Caco-2 (cell line): ENCODE results near the gene MESD. TPM values are rescaled to one million over a fixed set of nuclear protein-coding genes. Genes with fewer than 3 reads are reported as not detected.

Experiments
- BruUV-seq: library from RNA; stranded (reverse); fragments of 400-500 nt; replicated peaks from 2 replicates; lab custom pipeline; 2021; lab: Mats Ljungman, UMichigan
- CTCF ChIA-PET: fragments of 300-600 bp; sonication (Branson Sonifier 250); formaldehyde crosslinking; loops from one replicate; lab custom pipeline; 2022; ENCODE audit warnings: antibody characterized with exemption; lab: Charles Lee
- POLR2A ChIA-PET: fragments of 300-600 bp; sonication (Branson Sonifier 250); formaldehyde crosslinking; loops from one replicate; lab custom pipeline; 2022; ENCODE audit warnings: antibody characterized with exemption; lab: Charles Lee
- DNase-seq, 2 experiments: peaks; one replicate each; pipeline versions ENCODE4 v3.0.0 to v3.0.0-alpha.2; 2020 to 2022
- H3K27me3 ChIP-seq: replicated peaks from 2 replicates; pipeline ENCODE4 v1.6.0; 2011; ENCODE audit warnings: low read length; ENCODE audit not compliant: control insufficient read depth, insufficient read depth
- H3K36me3 ChIP-seq: 2 replicates; pipeline ENCODE4 v1.5.1; 2011; ENCODE audit warnings: low read length; ENCODE audit not compliant: control insufficient read depth, insufficient read depth
- H3K4me1 ChIP-seq: fragments of 250-450 bp; sonication (Bioruptor Pico); 2 replicates; pipeline ENCODE4 v1.5.1; 2020; ENCODE audit warnings: mild to moderate bottlenecking
- H3K4me3 ChIP-seq: 2 replicates; pipeline ENCODE4 v1.5.1; 2011; ENCODE audit warnings: low read depth, mild to moderate bottlenecking, control low read depth, low read length
- H3K9me3 ChIP-seq: fragments of 250-450 bp; sonication (Bioruptor Pico); 2 replicates; pipeline ENCODE4 v1.5.1; 2020; ENCODE audit warnings: mild to moderate bottlenecking, moderate library complexity
- H3K27ac Mint-ChIP-seq: one replicate; pipeline ENCODE4 v1.8.0; 2022; ENCODE audit warnings: mixed read lengths; ENCODE audit not compliant: unreplicated experiment
- H3K27me3 Mint-ChIP-seq: one replicate; pipeline ENCODE4 v1.8.0; 2022; ENCODE audit warnings: mixed read lengths; ENCODE audit not compliant: insufficient read depth, unreplicated experiment
- H3K36me3 Mint-ChIP-seq: one replicate; pipeline ENCODE4 v1.8.0; 2022; ENCODE audit warnings: mild to moderate bottlenecking, mixed read lengths; ENCODE audit not compliant: insufficient read depth, unreplicated experiment
- H3K4me1 Mint-ChIP-seq: one replicate; pipeline ENCODE4 v1.8.0; 2022; ENCODE audit warnings: low read depth, mixed read lengths; ENCODE audit not compliant: unreplicated experiment
- H3K4me3 Mint-ChIP-seq: one replicate; pipeline ENCODE4 v1.8.0; 2022; ENCODE audit warnings: mild to moderate bottlenecking, moderate library complexity, mixed read lengths; ENCODE audit not compliant: unreplicated experiment
- H3K9me3 Mint-ChIP-seq: one replicate; pipeline ENCODE4 v1.8.0; 2022; ENCODE audit warnings: mixed read lengths; ENCODE audit not compliant: unreplicated experiment
- CTCF ChIP-seq, 2 experiments: fragments of 200-600 bp in 1 of 2; IDR thresholded peaks; 1 replicate in 1 of 2; 2 replicates in 1 of 2; pipeline versions ENCODE4 v1.5.1 to v1.8.0; 2011 to 2022; ENCODE audit warnings: antibody characterized with exemption in 1 of 2, control low read depth in 1 of 2, inconsistent platforms in 1 of 2, low read depth in 1 of 2, low read length in 1 of 2, mild to moderate bottlenecking in 1 of 2, moderate library complexity in 1 of 2; ENCODE audit not compliant: insufficient read depth in 1 of 2, severe bottlenecking in 1 of 2, unreplicated experiment in 1 of 2
- intact Hi-C: fragments of 100-400 bp; cut with micrococcal nuclease; formaldehyde crosslinking; loops from one replicate; pipeline ENCODE4 v1.10.0; 2022; ENCODE audit not compliant: unreplicated experiment
- total RNA-seq: library from RNA; stranded (reverse); gene quantifications from 2 replicates; pipeline ENCODE4 v1.2.3, GENCODE V29; 2022

The MESD gene
- total RNA-seq, 1 experiment from 2014 or later, result 30.3 TPM

GRCh38 chr15:81024936-81025335 lies 35.3 kb upstream of the MESD start:
- no peak overlapping the region for H3K27ac Mint-ChIP-seq
- DNase-seq, result no peak
- ChIA-PET POLR2A (no interaction called here), CTCF (no interaction called here)
- no peaks in the 10 kb centered on the region for H3K4me1 Mint-ChIP-seq
- no peak for TF ChIP-seq CTCF (IDR thresholded peaks at IDR 0.05; ENCODE audit: insufficient read depth in 1 of 2, low read depth in 1 of 2, low read length in 1 of 2, severe bottlenecking in 1 of 2, unreplicated experiment in 1 of 2)
- no TSS peak for BruUV-seq
- Histone ChIP-seq H3K4me3 (no peak overlapping the region), H3K4me1 (no peaks in the 10 kb centered on the region), H3K27me3 (no peaks in the 10 kb centered on the region), H3K36me3 (no peaks in the 10 kb centered on the region), H3K9me3 (peaks cover 3% of the 10 kb centered on the region)
- H3K36me3 Mint-ChIP-seq, result no peaks in the 10 kb centered on the region
- H3K9me3 Mint-ChIP-seq, result peaks cover 14% of the 10 kb centered on the region
- intact Hi-C loops, result no loop called here
- H3K27me3 Mint-ChIP-seq, result no peaks in the 10 kb centered on the region
- H3K4me3 Mint-ChIP-seq, result no peak overlapping the region

- no peak overlapping the region for H3K27ac Mint-ChIP-seq
- intact Hi-C loops, result no loop called here
- Histone ChIP-seq H3K4me3 (no peak overlapping the region), H3K9me3 (no peaks in the 10 kb centered on the region; the same call in none of the 2 replicates), H3K27me3 (no peaks in the 10 kb centered on the region), H3K36me3 (no peaks in the 10 kb centered on the region), H3K4me1 (no peaks in the 10 kb centered on the region)
- CTCF ChIA-PET, result no interaction called here
- H3K27me3 Mint-ChIP-seq, result no peaks in the 10 kb centered on the region
- DNase-seq, result no peak
- POLR2A ChIA-PET, result no interaction called here
- H3K4me3 Mint-ChIP-seq, result no peak overlapping the region
- no peak for TF ChIP-seq CTCF (IDR thresholded peaks at IDR 0.05; ENCODE audit: insufficient read depth in 1 of 2, low read depth in 1 of 2, low read length in 1 of 2, severe bottlenecking in 1 of 2, unreplicated experiment in 1 of 2)
- peaks cover 8% of the 10 kb centered on the region for H3K9me3 Mint-ChIP-seq
- no TSS peak for BruUV-seq
- H3K36me3 Mint-ChIP-seq, result no peaks in the 10 kb centered on the region
- H3K4me1 Mint-ChIP-seq, result no peaks in the 10 kb centered on the region
These were observed 34.8 kb upstream of the MESD start for GRCh38 chr15:81024265-81024872.

GRCh38 chr15:81023483-81024264 lies 34.1 kb upstream of the MESD start:
- no peak for DNase-seq
- Histone ChIP-seq H3K36me3 (no peaks in the 10 kb centered on the region), H3K27me3 (no peaks in the 10 kb centered on the region), H3K4me3 (no peak overlapping the region), H3K4me1 (no peaks in the 10 kb centered on the region), H3K9me3 (no peaks in the 10 kb centered on the region; the same call in none of the 2 replicates)
- no peak for TF ChIP-seq CTCF (IDR thresholded peaks at IDR 0.05; ENCODE audit: insufficient read depth in 1 of 2, low read depth in 1 of 2, low read length in 1 of 2, severe bottlenecking in 1 of 2, unreplicated experiment in 1 of 2)
- ChIA-PET POLR2A (no interaction called here), CTCF (no interaction called here)
- BruUV-seq, result no TSS peak
- peaks cover 1% of the 10 kb centered on the region for H3K9me3 Mint-ChIP-seq
- intact Hi-C loops, result no loop called here
- H3K4me1 Mint-ChIP-seq, result no peaks in the 10 kb centered on the region
- no peak overlapping the region for H3K27ac Mint-ChIP-seq
- no peaks in the 10 kb centered on the region for H3K36me3 Mint-ChIP-seq
- H3K4me3 Mint-ChIP-seq, result no peak overlapping the region
- no peaks in the 10 kb centered on the region for H3K27me3 Mint-ChIP-seq
